SW480 (cell line): Measurements from ENCODE around the gene REG1B.
"Not testable (repeated sequence)": the region's sequence is repeated elsewhere in the genome, so short reads cannot be mapped to it uniquely, and the experiment has no call there.

Source experiments
- DNase-seq: peaks from one replicate; pipeline ENCODE4 v3.0.0-alpha.2; 2016; ENCODE audit warnings: low spot score

Gene REG1B

DNA sequence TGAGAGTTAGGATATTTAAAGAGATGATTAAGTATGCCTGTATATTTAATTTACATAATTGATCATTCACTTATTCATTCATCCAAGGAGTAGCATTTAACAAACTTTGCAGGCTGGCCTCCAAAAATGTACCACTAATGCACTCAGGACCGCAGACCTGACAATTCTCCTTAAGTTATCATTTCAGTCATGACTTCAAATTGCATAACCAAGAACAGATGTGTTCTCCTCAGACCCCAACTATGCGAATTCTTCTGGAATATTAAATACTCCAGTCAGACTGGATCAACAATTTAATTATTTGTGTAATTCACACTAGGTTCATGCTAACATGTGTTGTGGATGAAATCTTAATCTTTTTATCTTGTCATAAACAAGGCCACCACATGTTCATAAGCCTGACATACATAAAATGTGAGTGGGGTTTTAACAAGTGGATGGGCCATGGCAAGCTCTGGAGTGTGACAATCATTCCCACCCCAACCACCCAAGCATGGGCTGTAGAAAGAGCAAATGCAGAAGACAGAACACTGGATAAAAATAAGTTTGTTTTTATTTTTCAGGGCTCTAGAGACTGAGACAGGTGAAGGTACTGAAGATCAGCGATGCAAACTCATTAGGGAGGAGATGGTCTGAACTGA lies 3.2 kb downstream of the REG1B start:
- DNase-seq: no peak

DNA sequence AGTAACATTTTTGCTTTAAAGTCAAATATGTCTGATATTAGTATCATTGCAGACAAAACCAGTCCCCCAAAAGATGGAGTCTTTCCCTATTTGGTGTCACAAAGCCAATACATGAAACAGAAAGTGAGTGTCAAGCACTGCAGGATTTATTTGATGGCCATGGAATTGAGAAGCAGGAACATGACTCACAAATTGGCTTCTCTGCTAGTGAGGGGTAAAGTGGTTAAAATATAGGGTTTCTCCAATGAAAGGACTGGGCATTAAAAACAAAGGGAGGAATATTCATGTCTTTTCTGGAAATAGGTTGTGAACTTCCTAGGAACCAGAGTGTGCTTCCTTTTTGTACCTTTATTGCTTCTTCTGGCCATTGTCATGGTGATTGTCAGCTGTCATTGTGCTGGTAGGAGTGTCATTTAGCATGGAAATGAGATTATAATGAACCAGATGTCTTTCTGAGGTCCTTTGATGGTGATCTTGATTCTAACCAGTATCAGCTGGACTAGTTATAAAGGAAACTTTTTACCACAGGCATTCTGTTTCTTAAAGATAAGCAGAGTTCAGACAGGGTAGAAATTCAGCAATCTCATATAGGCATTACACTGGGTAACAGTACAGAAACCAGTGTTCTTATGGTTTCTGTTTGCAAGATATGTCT lies 4.1 kb downstream of the REG1B start:
- DNase-seq: no peak

GRCh38 chr2:79082987-79083386 lies 4.8 kb downstream of the REG1B start:
- DNase-seq: no peak

DNA sequence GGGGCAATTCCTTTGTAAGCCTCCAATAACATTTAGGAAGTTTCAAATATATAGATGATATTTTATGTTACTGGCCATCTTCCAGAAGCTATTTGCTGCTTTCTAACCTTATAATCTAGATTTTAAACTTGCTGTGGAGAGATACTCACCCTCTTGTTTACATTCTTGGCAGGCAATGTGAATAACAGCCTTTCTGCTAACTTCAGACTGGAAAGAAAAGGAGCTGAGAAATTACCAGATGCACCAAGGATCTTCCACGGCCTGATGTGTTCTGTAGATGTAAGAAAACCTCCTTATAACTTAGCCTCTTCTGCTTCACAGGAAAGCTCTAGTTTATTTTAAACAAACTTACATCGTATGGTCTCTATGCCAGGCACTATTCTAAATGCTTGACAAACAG lies 16.7 kb downstream of the REG1B start:
- DNase-seq: no peak

DNA sequence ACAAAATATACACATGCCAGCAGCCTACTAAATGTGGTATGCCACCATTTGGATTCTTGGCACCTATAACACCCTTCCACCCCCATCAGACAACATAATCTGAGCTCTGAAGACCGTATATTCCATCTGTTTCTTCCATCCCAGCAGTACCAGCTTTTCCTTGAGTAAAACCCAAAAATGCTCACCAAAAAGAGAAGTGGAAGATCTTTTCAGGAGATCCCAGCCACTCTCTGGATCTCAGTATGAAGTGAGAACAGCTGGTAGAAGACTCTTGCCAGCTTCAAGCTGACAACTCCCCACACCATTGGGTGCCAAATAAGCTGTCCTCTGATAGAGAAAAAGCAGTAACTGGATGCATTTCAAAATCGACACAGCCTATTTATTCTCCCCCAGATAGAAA lies 22.6 kb downstream of the REG1B start:
- no peak for DNase-seq

DNA sequence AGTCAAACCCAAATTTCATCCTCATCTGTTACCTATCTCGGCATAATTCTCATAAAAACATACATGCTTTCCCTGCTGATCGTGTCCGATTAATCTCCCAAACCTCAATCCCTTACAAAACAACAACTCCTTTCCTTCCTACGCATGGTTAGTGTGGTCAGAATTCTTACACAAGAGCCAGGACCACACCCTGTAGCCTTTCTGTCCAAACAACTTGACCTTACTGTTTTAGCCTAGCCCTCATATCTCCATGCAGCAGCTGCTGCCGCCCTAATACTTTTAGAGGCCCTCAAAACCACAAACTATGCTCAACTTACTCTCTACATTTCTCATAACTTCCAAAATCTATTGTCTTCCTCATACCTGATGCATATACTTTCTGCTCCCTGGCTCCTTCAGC lies 33.0 kb downstream of the REG1B start:
- not testable (repeated sequence) for DNase-seq

DNA sequence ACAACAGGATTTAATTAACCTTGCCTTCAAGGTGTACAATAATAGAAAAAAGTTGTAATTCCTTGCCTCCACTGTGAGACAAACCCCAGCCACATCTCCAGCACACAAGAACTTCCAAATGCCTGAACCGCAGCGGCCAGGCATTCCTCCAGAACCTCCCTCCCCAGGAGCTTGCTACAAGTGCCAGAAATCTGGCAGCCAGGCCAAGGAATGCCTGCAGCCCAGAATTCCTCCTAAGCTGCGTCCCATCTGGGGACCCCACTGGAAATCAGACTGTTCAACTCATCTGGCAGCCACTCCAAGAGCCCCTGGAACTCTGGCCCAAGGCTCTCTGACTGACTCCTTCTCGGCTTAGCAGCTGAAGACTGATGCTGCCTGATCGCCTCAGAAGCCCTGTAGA lies 34.3 kb downstream of the REG1B start:
- DNase-seq: not testable (repeated sequence)

DNA sequence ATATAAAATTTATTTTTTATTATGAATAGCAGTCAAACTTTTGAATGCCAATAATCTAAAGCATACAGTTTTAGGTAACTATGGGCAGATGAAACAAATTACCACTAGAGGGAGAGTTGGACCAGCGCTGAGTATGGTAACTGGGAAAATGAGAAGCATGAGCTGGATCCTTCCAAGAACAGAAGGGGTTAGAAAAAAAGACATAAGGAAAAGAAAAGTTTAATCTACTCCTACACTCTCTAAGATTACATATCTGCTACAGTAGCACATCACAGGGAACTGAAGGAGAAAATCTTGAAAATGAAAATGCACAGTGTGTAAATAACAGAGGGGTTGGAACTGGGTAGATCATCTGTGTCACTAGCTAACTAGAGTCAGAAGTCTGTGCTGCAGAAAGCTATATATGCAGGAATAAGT lies 46.8 kb downstream of the REG1B start:
- DNase-seq: peak; percentile 37

GRCh38 chr2:79039944-79040343 lies 47.8 kb downstream of the REG1B start:
- DNase-seq: no peak
